Astrocyte (in vitro differentiated cells and primary cell): Measurements from ENCODE around the gene GMDS.

ENCODE experiments used
- EZH2 ChIP-seq: IDR thresholded peaks from 2 replicates; pipeline ENCODE4 v1.6.1; 2012; ENCODE audit warnings: mild to moderate bottlenecking, low read length, inconsistent platforms; ENCODE audit not compliant: insufficient read depth
- TF ChIP-seq, protein P1 (sequence below): IDR thresholded peaks from 2 replicates; pipeline ENCODE4 v1.5.1; 2011; ENCODE audit warnings: low read depth, mild to moderate bottlenecking, inconsistent platforms, low read length, moderate library complexity; ENCODE audit not compliant: insufficient read depth

DNA sequence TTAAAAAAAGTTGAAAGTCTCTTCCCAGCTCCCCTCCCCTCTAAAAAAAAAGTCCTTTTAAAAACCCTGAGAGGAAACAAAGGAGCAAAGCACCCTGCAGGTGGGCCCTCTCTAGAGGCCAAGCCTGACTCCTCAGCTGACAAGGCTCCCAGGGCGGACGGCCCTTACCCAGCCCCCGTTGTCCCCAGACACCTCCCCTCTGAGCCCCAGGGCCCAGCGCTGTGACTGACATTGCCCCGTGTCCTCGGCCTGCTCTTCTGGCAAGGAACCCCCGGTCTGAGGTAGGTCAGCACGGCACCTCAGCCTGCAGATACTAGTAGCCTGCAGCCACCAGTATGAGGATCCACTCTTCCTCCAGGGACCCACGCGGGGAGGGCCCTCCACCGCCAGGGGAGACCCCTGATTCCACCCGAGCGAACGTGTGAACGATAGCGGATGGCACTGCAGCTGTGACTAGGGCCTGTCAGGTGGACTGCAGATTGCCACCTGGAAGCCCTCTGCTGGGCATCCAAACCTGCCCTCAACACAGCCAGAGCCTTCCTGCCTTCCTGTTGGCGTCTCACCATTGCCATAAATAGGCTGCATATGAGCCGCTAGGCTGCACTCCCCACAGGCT lies 601.5 kb downstream of the GMDS start:
- TF ChIP-seq, protein P1, sequence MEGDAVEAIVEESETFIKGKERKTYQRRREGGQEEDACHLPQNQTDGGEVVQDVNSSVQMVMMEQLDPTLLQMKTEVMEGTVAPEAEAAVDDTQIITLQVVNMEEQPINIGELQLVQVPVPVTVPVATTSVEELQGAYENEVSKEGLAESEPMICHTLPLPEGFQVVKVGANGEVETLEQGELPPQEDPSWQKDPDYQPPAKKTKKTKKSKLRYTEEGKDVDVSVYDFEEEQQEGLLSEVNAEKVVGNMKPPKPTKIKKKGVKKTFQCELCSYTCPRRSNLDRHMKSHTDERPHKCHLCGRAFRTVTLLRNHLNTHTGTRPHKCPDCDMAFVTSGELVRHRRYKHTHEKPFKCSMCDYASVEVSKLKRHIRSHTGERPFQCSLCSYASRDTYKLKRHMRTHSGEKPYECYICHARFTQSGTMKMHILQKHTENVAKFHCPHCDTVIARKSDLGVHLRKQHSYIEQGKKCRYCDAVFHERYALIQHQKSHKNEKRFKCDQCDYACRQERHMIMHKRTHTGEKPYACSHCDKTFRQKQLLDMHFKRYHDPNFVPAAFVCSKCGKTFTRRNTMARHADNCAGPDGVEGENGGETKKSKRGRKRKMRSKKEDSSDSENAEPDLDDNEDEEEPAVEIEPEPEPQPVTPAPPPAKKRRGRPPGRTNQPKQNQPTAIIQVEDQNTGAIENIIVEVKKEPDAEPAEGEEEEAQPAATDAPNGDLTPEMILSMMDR: no peak
- TF ChIP-seq EZH2: no peak
